Measurements from ENCODE around the gene LILRA6. TPM values are rescaled to one million over a fixed set of nuclear protein-coding genes. Genes with fewer than 3 reads are reported as not detected.
"Not testable (repeated sequence)": the region's sequence is repeated elsewhere in the genome, so short reads cannot be mapped to it uniquely, and the experiment has no call there.

The LILRA6 gene
- polyA plus RNA-seq, 1 donor from 2014 or later = not detected

DNA sequence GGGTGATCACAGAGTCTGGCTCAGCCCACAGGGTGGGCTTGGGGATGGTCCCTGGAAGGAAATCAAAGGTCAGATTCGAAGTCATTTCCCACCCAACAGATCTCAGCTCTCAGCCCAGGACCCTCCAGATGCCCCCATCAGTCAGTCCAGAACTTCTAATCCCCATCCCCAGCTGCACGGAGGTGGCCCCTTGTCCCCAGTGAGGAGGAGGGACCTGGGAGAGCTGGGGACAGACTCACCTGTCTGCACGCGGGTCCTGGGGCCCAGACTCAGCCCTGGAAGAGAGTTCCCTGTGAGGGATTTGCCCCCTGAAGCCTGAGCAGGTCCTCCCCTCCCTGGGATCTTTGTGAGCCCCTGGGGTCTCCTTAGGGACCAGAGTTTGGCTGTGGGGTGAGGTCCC lies 37.4 kb upstream of the LILRA6 start:
- not testable (repeated sequence) for H3K9ac ChIP-seq (ENCODE audit: low read length); H3K27ac ChIP-seq (ENCODE audit: low read length); H3K9me2 ChIP-seq (ENCODE audit: insufficient read depth, low read length); H3K4me2 ChIP-seq (ENCODE audit: low read length); H3K79me2 ChIP-seq (replicated peaks; ENCODE audit: insufficient read depth, low read length); H3F3A ChIP-seq (ENCODE audit: insufficient read depth, low read length, poor library complexity, severe bottlenecking); H3K36me3 ChIP-seq (ENCODE audit: insufficient read depth, low read length); H3K27me3 ChIP-seq (ENCODE audit: insufficient read depth, low read depth, low read length); H3K9me3 ChIP-seq (ENCODE audit: low read length); H2AFZ ChIP-seq (ENCODE audit: low read depth, low read length); H4K20me1 ChIP-seq (ENCODE audit: insufficient read depth); H3K4me3 ChIP-seq (ENCODE audit: low read length)

DNA sequence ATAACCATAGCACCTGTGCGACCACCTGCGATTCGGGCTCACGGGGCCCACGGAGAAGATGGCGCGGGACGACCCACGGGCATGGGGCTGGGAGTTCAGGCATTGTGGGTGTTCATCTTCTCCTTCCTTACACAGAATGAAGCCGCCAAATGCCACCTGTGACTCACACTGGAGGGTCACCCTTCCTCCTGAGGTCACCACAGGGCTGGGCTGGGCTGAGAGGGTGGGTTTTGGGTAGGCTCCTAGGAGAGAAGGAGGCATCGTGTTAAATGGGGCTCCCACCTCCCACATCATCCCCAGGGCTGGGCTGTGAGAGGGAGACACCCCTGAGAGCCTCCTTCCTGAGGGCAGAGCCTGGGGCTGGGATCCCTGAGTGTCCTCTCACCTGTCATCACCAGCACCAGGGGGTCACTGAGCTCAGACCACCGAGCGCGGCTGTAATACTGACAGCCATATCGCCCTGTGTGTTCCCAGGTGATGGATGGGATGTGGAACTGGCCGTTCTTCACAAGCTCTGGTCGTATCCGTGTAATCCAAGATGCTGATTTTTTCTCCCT lies 36.9 kb upstream of the LILRA6 start:
- Histone ChIP-seq H3K9ac (ENCODE audit: low read length) (no peak overlapping the region), H3F3A (ENCODE audit: insufficient read depth, low read length, poor library complexity, severe bottlenecking) (no peaks in the 10 kb centered on the region), H4K20me1 (ENCODE audit: insufficient read depth) (no peaks in the 10 kb centered on the region), H3K27me3 (ENCODE audit: insufficient read depth, low read depth, low read length) (no peaks in the 10 kb centered on the region), H3K4me2 (ENCODE audit: low read length) (no peak overlapping the region), H3K9me3 (ENCODE audit: low read length) (no peaks in the 10 kb centered on the region), H3K36me3 (ENCODE audit: insufficient read depth, low read length) (no peaks in the 10 kb centered on the region), H2AFZ (ENCODE audit: low read depth, low read length) (no peak overlapping the region), H3K79me2 (replicated peaks; ENCODE audit: insufficient read depth, low read length) (no peaks in the 10 kb centered on the region), H3K27ac (ENCODE audit: low read length) (no peak overlapping the region), H3K9me2 (ENCODE audit: insufficient read depth, low read length) (no peaks in the 10 kb centered on the region), H3K4me3 (ENCODE audit: low read length) (no peak overlapping the region)
- TF ChIP-seq EP300 (conservative IDR thresholded peaks at IDR 0.05; ENCODE audit: poor library complexity, severe bottlenecking) (no peak), RAD21 (conservative IDR thresholded peaks at IDR 0.05) (no peak), TAF1 (IDR thresholded peaks at IDR 0.05; ENCODE audit: low read depth) (no peak), EZH2 (IDR thresholded peaks at IDR 0.05; ENCODE audit: borderline replicate concordance, insufficient read depth, low read length, poor library complexity, severe bottlenecking) (no peak), SMC3 (conservative IDR thresholded peaks at IDR 0.05; ENCODE audit: poor library complexity) (no peak), POLR2AphosphoS5 (IDR thresholded peaks at IDR 0.05) (no peak), MXI1 (conservative IDR thresholded peaks at IDR 0.05; ENCODE audit: poor library complexity, severe bottlenecking) (no peak)
- TF ChIP-seq, protein P1, sequence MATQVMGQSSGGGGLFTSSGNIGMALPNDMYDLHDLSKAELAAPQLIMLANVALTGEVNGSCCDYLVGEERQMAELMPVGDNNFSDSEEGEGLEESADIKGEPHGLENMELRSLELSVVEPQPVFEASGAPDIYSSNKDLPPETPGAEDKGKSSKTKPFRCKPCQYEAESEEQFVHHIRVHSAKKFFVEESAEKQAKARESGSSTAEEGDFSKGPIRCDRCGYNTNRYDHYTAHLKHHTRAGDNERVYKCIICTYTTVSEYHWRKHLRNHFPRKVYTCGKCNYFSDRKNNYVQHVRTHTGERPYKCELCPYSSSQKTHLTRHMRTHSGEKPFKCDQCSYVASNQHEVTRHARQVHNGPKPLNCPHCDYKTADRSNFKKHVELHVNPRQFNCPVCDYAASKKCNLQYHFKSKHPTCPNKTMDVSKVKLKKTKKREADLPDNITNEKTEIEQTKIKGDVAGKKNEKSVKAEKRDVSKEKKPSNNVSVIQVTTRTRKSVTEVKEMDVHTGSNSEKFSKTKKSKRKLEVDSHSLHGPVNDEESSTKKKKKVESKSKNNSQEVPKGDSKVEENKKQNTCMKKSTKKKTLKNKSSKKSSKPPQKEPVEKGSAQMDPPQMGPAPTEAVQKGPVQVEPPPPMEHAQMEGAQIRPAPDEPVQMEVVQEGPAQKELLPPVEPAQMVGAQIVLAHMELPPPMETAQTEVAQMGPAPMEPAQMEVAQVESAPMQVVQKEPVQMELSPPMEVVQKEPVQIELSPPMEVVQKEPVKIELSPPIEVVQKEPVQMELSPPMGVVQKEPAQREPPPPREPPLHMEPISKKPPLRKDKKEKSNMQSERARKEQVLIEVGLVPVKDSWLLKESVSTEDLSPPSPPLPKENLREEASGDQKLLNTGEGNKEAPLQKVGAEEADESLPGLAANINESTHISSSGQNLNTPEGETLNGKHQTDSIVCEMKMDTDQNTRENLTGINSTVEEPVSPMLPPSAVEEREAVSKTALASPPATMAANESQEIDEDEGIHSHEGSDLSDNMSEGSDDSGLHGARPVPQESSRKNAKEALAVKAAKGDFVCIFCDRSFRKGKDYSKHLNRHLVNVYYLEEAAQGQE (IDR thresholded peaks at IDR 0.05; ENCODE audit: borderline replicate concordance) = no peak
- TF ChIP-seq, protein P2, sequence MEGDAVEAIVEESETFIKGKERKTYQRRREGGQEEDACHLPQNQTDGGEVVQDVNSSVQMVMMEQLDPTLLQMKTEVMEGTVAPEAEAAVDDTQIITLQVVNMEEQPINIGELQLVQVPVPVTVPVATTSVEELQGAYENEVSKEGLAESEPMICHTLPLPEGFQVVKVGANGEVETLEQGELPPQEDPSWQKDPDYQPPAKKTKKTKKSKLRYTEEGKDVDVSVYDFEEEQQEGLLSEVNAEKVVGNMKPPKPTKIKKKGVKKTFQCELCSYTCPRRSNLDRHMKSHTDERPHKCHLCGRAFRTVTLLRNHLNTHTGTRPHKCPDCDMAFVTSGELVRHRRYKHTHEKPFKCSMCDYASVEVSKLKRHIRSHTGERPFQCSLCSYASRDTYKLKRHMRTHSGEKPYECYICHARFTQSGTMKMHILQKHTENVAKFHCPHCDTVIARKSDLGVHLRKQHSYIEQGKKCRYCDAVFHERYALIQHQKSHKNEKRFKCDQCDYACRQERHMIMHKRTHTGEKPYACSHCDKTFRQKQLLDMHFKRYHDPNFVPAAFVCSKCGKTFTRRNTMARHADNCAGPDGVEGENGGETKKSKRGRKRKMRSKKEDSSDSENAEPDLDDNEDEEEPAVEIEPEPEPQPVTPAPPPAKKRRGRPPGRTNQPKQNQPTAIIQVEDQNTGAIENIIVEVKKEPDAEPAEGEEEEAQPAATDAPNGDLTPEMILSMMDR (IDR thresholded peaks at IDR 0.05; ENCODE audit: poor library complexity, severe bottlenecking) = no peak

DNA sequence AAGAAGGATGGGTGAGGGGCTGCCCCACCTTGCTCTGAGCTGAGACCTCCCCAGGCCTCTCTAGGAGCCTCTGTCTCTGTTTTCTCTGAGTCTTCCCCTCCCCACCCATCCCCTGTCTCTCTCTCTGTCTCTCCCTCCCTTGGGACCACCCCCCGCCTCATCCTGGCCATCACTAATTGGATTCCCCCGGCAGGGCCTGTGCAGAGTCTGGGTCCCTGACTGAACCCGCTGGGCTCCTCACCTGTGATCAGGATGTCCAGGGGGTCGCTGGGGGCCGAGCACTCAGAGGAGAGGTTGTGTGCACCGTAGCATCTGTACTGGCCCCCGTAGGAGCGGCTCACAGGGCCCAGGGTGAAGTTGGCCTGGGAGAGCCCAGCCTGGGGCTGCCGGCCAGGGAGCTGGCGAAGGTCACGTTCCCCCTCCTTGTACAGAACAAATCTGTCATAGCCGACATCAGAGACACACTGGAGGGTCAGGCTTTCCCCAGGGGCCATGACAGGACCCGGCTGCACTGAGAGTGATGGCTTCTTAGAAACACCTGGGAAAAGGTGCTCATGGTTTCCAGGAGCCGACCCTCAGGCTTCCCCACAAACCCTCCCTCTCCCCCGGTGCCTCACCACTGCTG lies 36.1 kb upstream of the LILRA6 start:
- H3K27me3 ChIP-seq (ENCODE audit: insufficient read depth, low read depth, low read length); H3K9ac ChIP-seq (ENCODE audit: low read length); H3K4me2 ChIP-seq (ENCODE audit: low read length); H4K20me1 ChIP-seq (ENCODE audit: insufficient read depth); H3F3A ChIP-seq (ENCODE audit: insufficient read depth, low read length, poor library complexity, severe bottlenecking); H3K4me3 ChIP-seq (ENCODE audit: low read length); H3K27ac ChIP-seq (ENCODE audit: low read length); H3K9me3 ChIP-seq (ENCODE audit: low read length); H3K9me2 ChIP-seq (ENCODE audit: insufficient read depth, low read length); H2AFZ ChIP-seq (ENCODE audit: low read depth, low read length); H3K36me3 ChIP-seq (ENCODE audit: insufficient read depth, low read length); H3K79me2 ChIP-seq (replicated peaks; ENCODE audit: insufficient read depth, low read length): not testable (repeated sequence)

DNA sequence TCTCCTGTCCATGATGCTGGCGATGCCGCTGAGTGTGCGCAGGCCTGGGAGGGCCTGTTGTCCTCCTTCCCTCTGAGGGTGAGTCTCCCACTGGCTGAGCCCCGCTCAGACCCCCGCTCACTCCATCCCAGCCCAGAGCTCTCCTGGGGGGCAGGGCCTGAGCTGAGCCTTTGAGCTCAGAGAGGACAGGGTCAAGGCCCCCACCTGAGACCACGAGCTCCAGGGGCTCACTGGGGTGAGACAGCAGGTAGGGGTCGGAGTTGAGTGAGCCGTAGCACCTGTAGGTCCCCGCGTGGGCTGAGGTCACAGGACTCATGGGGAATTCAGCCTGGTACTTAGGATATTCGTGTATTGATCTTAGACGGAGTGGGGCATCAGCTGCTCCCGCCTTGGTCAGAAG lies 35.5 kb upstream of the LILRA6 start:
- not testable (repeated sequence) for H3K4me3 ChIP-seq (ENCODE audit: low read length); H3K9ac ChIP-seq (ENCODE audit: low read length); H3K4me2 ChIP-seq (ENCODE audit: low read length); H3K27me3 ChIP-seq (ENCODE audit: insufficient read depth, low read depth, low read length); H3F3A ChIP-seq (ENCODE audit: insufficient read depth, low read length, poor library complexity, severe bottlenecking); H3K9me2 ChIP-seq (ENCODE audit: insufficient read depth, low read length); H4K20me1 ChIP-seq (ENCODE audit: insufficient read depth); H3K36me3 ChIP-seq (ENCODE audit: insufficient read depth, low read length); H2AFZ ChIP-seq (ENCODE audit: low read depth, low read length); H3K79me2 ChIP-seq (replicated peaks; ENCODE audit: insufficient read depth, low read length); H3K27ac ChIP-seq (ENCODE audit: low read length); H3K9me3 ChIP-seq (ENCODE audit: low read length)

DNA sequence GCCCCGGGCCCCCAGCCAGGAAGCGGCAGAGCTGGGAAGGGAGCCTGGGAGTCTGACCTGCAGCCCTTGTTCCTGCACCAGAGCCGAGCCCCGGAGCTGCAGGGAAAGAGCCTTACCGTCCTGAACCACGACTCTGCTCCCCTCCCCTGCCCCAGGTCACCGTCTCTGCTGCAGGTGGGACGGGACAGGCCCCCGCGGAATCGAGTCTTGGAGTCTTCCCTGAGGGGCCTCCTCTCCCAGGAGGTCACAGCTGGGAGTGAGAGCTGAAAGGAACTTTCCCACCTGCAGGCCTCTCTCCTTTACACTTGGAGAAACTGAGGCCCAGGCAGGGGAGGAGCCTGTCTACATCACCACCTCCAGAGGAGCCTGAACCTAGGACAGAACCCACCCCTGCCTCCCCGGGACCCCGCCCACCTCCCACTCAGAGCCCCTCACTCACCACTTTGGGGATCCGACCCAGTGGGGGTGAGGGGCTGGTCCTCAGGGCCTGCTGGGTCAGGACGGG lies 34.6 kb upstream of the LILRA6 start:
- not testable (repeated sequence) for H3K9me3 ChIP-seq (ENCODE audit: low read length); H3F3A ChIP-seq (ENCODE audit: insufficient read depth, low read length, poor library complexity, severe bottlenecking); H3K27me3 ChIP-seq (ENCODE audit: insufficient read depth, low read depth, low read length); H3K36me3 ChIP-seq (ENCODE audit: insufficient read depth, low read length); H3K4me3 ChIP-seq (ENCODE audit: low read length); H2AFZ ChIP-seq (ENCODE audit: low read depth, low read length); H3K9ac ChIP-seq (ENCODE audit: low read length); H3K9me2 ChIP-seq (ENCODE audit: insufficient read depth, low read length); H3K27ac ChIP-seq (ENCODE audit: low read length); H4K20me1 ChIP-seq (ENCODE audit: insufficient read depth); H3K79me2 ChIP-seq (replicated peaks; ENCODE audit: insufficient read depth, low read length); H3K4me2 ChIP-seq (ENCODE audit: low read length)
